Sigmoid colon (tissue), 7 donors: Measurements from ENCODE around the gene LRP1B. TPM values are rescaled to one million over a fixed set of nuclear protein-coding genes. Genes with fewer than 3 reads are reported as not detected.

ENCODE experiments used
- DNase-seq: peaks from one replicate; pipeline ENCODE4 v3.0.0-alpha.2; 2019
- H3K27ac ChIP-seq, 4 donors: fragments of 200-600 bp; sonication (generic); one replicate each; pipeline ENCODE4 v1.5.1; 2016 to 2019; ENCODE audit warnings: mild to moderate bottlenecking in 1 of 4
- H3K27me3 ChIP-seq, 3 donors: fragments of 200-600 bp; sonication (generic); one replicate each; pipeline ENCODE4 v1.5.1; 2019; ENCODE audit warnings: mild to moderate bottlenecking in 1 of 3
- H3K36me3 ChIP-seq, 4 donors: fragments of 200-600 bp; sonication (generic); one replicate each; pipeline ENCODE4 v1.5.1; 2016 to 2019
- H3K4me1 ChIP-seq, 4 donors: fragments of 200-600 bp; sonication (generic); one replicate each; pipeline ENCODE4 v1.5.1; 2017 to 2019
- H3K4me3 ChIP-seq, 4 donors: fragments of 200-600 bp; sonication (generic); one replicate each; pipeline ENCODE4 v1.5.1; 2017 to 2019; ENCODE audit warnings: mild to moderate bottlenecking in 2 of 4, moderate library complexity in 1 of 4
- H3K9me3 ChIP-seq, 4 donors: fragments of 200-600 bp in 3 of 4; sonication (generic) in 3 of 4; one replicate each; pipeline versions ENCODE4 v1.5.1 to v1.6.1; 2013 to 2019
- EP300 ChIP-seq, 4 donors: sonication (generic); formaldehyde crosslinking; IDR thresholded peaks; one replicate each; pipeline ENCODE4 v1.6.1; 2017; ENCODE audit warnings: antibody characterized with exemption in 4 of 4
- POLR2A ChIP-seq, 2 donors: fragments of 450-650 bp; IDR thresholded peaks; one replicate each; pipeline ENCODE4 v1.6.1; 2016; ENCODE audit warnings: antibody characterized with exemption in 2 of 2, mild to moderate bottlenecking in 2 of 2, moderate library complexity in 2 of 2
- POLR2AphosphoS5 ChIP-seq, 4 donors: sonication (generic); formaldehyde crosslinking; IDR thresholded peaks; one replicate each; pipeline ENCODE4 v1.6.1; 2017; ENCODE audit warnings: antibody characterized with exemption in 4 of 4
- WGBS, 2 donors: extraction: QIAGEN DNeasy Blood & Tissue Kit; methylation state at CpG; one replicate each; pipeline ENCODE4 v1.1.7; 2013; 5-methylcytosine and 5-hydroxymethylcytosine counted together
- intact Hi-C: fragments of 100-400 bp; cut with DNase I; formaldehyde crosslinking; loops from one replicate; pipeline ENCODE4 v1.15.1; 2023
- polyA plus RNA-seq, 3 donors: library from polyadenylated mRNA; stranded (reverse); fragments of 200-250 nt; gene quantifications; one replicate each; pipeline ENCODE4 v1.2.3, GENCODE V29; 2013
- total RNA-seq, 4 donors: library from RNA; depleted of rRNA; stranded (reverse); fragments of >200 nt; gene quantifications; one replicate each; pipeline ENCODE4 v1.1.0, GENCODE V29; 2016
- TF ChIP-seq, protein P1 (sequence below), 4 experiments: fragments of 450-650 bp in 3 of 4; fragments of 200-600 bp in 1 of 4; IDR thresholded peaks; one replicate each; pipeline ENCODE4 v1.5.1; 2016 to 2019; ENCODE audit warnings: antibody characterized with exemption in 4 of 4, mild to moderate bottlenecking in 3 of 4, moderate library complexity in 2 of 4
- donor health status: healthy with polysubstance abuse.
- donor health status: Bipolar disorder and iron deficiency.
- donor health status: healthy.

Gene LRP1B
- total and polyA plus RNA-seq, 7 donors: 0.06 to 5.1 (median 2.0) TPM; not detected in 1

DNA sequence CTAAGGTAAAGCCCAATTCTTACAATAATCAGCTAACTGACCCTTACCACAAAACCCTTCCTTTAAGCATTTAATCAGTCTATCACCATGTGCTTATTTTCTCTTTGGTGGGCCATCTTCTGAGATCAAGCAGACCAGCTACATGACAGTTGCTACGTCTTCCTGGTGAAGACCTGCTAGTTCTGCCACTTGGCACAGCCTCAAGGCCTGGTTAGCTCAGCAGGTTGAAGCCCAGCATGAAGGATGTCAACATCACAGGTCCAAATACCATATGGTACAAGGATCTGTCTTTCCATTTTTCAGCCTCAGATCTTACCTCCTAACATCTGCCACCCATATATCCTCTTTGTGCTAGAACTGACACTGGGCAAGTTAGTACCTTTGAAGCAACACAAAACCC, 636.9 kb downstream of the LRP1B start:
- no peaks in the 10 kb centered on the region for H3K9me3 ChIP-seq
- intact Hi-C loops: no loop called here
- WGBS, 2 donors: 45 to 91% methylated on average over 1 of the region's 1 CpG
- no peak for TF ChIP-seq EP300 (IDR thresholded peaks at IDR 0.05)
- TF ChIP-seq POLR2AphosphoS5 (IDR thresholded peaks at IDR 0.05): no peak
- TF ChIP-seq POLR2A (IDR thresholded peaks at IDR 0.05): no peak
- TF ChIP-seq, protein P1, sequence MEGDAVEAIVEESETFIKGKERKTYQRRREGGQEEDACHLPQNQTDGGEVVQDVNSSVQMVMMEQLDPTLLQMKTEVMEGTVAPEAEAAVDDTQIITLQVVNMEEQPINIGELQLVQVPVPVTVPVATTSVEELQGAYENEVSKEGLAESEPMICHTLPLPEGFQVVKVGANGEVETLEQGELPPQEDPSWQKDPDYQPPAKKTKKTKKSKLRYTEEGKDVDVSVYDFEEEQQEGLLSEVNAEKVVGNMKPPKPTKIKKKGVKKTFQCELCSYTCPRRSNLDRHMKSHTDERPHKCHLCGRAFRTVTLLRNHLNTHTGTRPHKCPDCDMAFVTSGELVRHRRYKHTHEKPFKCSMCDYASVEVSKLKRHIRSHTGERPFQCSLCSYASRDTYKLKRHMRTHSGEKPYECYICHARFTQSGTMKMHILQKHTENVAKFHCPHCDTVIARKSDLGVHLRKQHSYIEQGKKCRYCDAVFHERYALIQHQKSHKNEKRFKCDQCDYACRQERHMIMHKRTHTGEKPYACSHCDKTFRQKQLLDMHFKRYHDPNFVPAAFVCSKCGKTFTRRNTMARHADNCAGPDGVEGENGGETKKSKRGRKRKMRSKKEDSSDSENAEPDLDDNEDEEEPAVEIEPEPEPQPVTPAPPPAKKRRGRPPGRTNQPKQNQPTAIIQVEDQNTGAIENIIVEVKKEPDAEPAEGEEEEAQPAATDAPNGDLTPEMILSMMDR (IDR thresholded peaks at IDR 0.05): no peak
- no peaks in the 10 kb centered on the region for H3K27me3 ChIP-seq
- H3K36me3 ChIP-seq: no peaks in the 10 kb centered on the region
- H3K4me1 ChIP-seq: no peaks in the 10 kb centered on the region
- no peak for DNase-seq
- no peak overlapping the region for H3K4me3 ChIP-seq
- H3K27ac ChIP-seq: no peak overlapping the region

DNA sequence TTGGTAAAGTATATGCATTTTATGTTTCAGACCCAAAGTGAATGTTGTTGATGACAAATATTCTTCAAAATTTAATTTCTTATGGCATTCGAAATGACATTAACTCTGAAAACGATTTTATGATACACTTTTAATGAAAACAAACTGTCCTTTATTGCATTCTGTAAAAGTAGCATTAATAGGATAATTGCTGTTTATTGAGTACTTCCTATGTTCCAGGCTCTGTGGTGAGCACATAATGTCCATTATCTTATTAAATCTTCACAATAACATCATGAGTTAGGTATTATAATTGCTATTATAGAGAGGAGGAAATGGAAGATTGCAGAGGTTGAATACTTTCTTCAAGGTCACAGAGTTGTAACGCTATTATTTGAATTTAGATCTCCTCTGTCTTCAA, 638.0 kb downstream of the LRP1B start:
- WGBS, 2 donors: 57 to 82% methylated on average over 3 of the region's 3 CpGs
- intact Hi-C loops: no loop called here

DNA sequence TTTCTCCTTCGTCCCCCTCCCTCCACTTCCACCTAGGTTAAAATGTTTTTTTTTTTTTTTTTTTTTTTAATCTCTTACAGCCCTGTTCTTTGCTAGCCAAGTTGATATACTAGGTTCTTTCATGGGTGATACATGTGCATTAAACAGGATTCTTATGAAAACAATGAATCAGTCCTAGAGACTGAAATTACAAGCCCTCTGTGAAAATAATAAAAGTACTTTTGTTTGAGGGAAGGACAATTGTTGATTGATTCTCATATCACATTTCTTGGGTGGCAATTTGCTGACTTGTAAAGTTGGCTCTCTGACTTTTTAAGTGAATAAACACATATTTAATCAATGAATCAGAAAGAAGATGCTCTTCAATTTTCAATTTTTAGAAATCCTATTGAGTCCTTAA, 639.9 kb downstream of the LRP1B start:
- no peaks in the 10 kb centered on the region for H3K4me1 ChIP-seq
- DNase-seq: no peak
- no peak overlapping the region for H3K27ac ChIP-seq
- H3K36me3 ChIP-seq: no peaks in the 10 kb centered on the region
- intact Hi-C loops: no loop called here
- TF ChIP-seq EP300 (IDR thresholded peaks at IDR 0.05): no peak
- TF ChIP-seq POLR2AphosphoS5 (IDR thresholded peaks at IDR 0.05): no peak
- TF ChIP-seq POLR2A (IDR thresholded peaks at IDR 0.05): no peak
- TF ChIP-seq, protein P1 (IDR thresholded peaks at IDR 0.05): no peak
- 64 to 67% methylated on average over 1 of the region's 1 CpG for WGBS, 2 donors
- H3K9me3 ChIP-seq: no peaks in the 10 kb centered on the region
- H3K27me3 ChIP-seq: no peaks in the 10 kb centered on the region
- H3K4me3 ChIP-seq: no peak overlapping the region

More for the DNA sequence above, 638.0 kb downstream of the LRP1B start:
- Histone ChIP-seq H3K27me3 (no peaks in the 10 kb centered on the region), H3K9me3 (no peaks in the 10 kb centered on the region), H3K4me1 (no peaks in the 10 kb centered on the region), H3K27ac (no peak overlapping the region), H3K36me3 (no peaks in the 10 kb centered on the region), H3K4me3 (no peak overlapping the region)
- no peak for DNase-seq
- TF ChIP-seq, protein P1 (IDR thresholded peaks at IDR 0.05): no peak
- TF ChIP-seq EP300 (IDR thresholded peaks at IDR 0.05): no peak
- no peak for TF ChIP-seq POLR2AphosphoS5 (IDR thresholded peaks at IDR 0.05)
- no peak for TF ChIP-seq POLR2A (IDR thresholded peaks at IDR 0.05)

DNA sequence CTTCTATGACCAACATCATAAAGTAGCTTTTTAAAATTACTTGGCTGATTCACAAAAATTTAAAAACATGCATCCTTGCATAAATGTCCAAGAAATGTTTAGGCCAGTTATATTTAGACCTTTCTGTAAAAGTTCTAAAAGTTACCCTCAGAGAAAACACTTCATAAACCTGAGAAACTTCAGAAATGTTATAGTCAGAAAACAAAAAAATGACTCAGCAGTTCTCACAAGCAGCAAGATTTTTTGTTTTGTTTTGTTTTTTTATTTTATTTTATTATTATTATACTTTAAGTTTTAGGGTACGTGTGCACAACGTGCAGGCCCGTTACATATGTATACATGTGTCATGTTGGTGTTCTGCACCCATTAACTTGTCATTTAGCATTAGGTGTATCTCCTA, 648.1 kb downstream of the LRP1B start:
- DNase-seq: no peak
- WGBS, 2 donors: 92 to 97% methylated on average over 3 of the region's 3 CpGs
- no peak for TF ChIP-seq POLR2AphosphoS5 (IDR thresholded peaks at IDR 0.05)

DNA sequence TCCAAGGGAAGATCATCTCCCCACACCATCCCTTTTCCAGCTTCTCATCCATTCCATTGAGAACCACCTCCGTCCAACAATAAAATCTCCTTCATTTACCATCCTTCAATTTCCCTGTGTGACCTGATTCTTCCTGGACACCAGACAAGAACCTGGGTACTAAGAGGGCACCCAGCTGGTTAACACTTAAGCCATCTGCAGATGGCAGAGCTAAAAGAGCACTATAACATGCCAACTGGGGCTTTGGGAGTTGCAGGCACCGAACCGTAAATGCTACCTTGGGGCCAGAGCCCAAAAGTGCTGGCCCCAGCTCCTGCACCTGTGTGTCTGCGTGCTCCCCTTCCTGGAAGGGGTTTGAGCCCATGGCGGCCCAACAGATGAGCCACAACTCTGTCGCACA, 655.0 kb downstream of the LRP1B start:
- Histone ChIP-seq H3K9me3 (no peaks in the 10 kb centered on the region), H3K4me3 (no peak overlapping the region), H3K36me3 (no peaks in the 10 kb centered on the region), H3K27ac (no peak overlapping the region), H3K4me1 (no peaks in the 10 kb centered on the region), H3K27me3 (no peaks in the 10 kb centered on the region)
- no peak for DNase-seq
- TF ChIP-seq, protein P1 (IDR thresholded peaks at IDR 0.05): no peak
- TF ChIP-seq EP300 (IDR thresholded peaks at IDR 0.05) (no peak), POLR2AphosphoS5 (IDR thresholded peaks at IDR 0.05) (no peak), POLR2A (IDR thresholded peaks at IDR 0.05) (no peak)
- intact Hi-C loops: no loop called here
- WGBS, 2 donors: 77 to 81% methylated on average over 6 of the region's 6 CpGs

More for the DNA sequence above, 648.1 kb downstream of the LRP1B start:
- Histone ChIP-seq H3K9me3 (no peaks in the 10 kb centered on the region), H3K4me3 (no peak overlapping the region), H3K27ac (no peak overlapping the region), H3K36me3 (no peaks in the 10 kb centered on the region), H3K27me3 (no peaks in the 10 kb centered on the region), H3K4me1 (no peaks in the 10 kb centered on the region)
- intact Hi-C loops: no loop called here
